Heart left ventricle (tissue), 13 donors: ENCODE results near the gene PPM1A.

Experiments
- POLR2A ChIP-seq, 2 donors: fragments of 450-650 bp; IDR thresholded peaks; one replicate each; pipeline ENCODE4 v1.6.1; 2017; ENCODE audit warnings: antibody characterized with exemption in 2 of 2, mild to moderate bottlenecking in 2 of 2, moderate library complexity in 2 of 2
- TF ChIP-seq, protein P1 (sequence below), 12 donors: fragments of 200-600 bp; sonication (generic) in 4 of 12; IDR thresholded peaks; one replicate each; pipeline versions ENCODE4 v1.5.0 to v1.8.0; 2018 to 2022; ENCODE audit warnings: antibody characterized with exemption in 12 of 12, mild to moderate bottlenecking in 5 of 12
- donor health status: ischemic (EF 13 %, LVEDD 7.1; RV severe dilation, severe dysfunction).
- donor health status: DM: no; HTN: yes; CAD: no.
- donor health status: DM: no; HTN: no; CAD: no.
- donor health status: ischemic (EF 25% LVEDD 6.9; RV normal size, moderate dysfunction).
- donor health status: ischemic (EF 25% LVEDD 5.7; RV mildly dilated, moderate dysfunction).
- donor health status: ischemic (EF 35%, LVEDD 5.7; RV mildly dilated, moderate dysfunction).
- donor health status: nonischemic (EF 11% LVEDD 7.7; RV severe dilation, severe dysfunction).
- donor health status: DM: yes; HTN: yes; CAD: no.
- donor health status: PGD.
- donor health status: ischemic (EF 29% LVEDD 5.4; RV normal size, mild dysfunction).
- donor health status: nonischemic (EF 23%, LVEDD 6.1; RV moderate dilation, normal function).

DNA sequence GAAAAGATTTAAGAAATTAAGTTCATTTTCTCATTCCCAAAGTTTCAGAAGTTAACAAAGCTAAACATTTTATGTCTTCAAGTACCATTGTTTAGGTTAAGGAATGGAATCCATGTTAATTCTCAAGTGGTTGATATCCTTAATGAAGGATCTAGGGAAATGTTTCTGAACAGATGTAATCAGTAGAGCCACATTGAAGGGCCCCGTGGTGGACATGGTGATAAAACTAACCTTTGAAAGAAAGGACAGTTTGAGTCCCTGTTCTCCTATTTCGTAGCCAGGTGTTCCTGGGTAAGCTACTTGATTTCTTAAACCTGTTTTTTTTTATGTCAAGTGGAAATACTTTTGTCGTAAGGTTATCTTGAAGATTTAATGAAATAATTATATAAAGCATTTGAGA lies 4.6 kb downstream of the PPM1A start:
- TF ChIP-seq, protein P1, sequence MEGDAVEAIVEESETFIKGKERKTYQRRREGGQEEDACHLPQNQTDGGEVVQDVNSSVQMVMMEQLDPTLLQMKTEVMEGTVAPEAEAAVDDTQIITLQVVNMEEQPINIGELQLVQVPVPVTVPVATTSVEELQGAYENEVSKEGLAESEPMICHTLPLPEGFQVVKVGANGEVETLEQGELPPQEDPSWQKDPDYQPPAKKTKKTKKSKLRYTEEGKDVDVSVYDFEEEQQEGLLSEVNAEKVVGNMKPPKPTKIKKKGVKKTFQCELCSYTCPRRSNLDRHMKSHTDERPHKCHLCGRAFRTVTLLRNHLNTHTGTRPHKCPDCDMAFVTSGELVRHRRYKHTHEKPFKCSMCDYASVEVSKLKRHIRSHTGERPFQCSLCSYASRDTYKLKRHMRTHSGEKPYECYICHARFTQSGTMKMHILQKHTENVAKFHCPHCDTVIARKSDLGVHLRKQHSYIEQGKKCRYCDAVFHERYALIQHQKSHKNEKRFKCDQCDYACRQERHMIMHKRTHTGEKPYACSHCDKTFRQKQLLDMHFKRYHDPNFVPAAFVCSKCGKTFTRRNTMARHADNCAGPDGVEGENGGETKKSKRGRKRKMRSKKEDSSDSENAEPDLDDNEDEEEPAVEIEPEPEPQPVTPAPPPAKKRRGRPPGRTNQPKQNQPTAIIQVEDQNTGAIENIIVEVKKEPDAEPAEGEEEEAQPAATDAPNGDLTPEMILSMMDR (IDR thresholded peaks at IDR 0.05), result no peak
- TF ChIP-seq POLR2A (IDR thresholded peaks at IDR 0.05), result no peak
